Body of pancreas (tissue), 4 donors: ENCODE results near the gene UBE2E3.

Source experiments
- CTCF ChIP-seq, 7 experiments: fragments of 450-650 bp in 4 of 7; fragments of 200-600 bp in 3 of 7; sonication (generic) in 3 of 7; IDR thresholded peaks; one replicate each; pipeline ENCODE4 v1.5.1; 2016 to 2019; ENCODE audit warnings: antibody characterized with exemption in 7 of 7
- POLR2A ChIP-seq, 3 donors: fragments of 450-650 bp; IDR thresholded peaks; one replicate each; pipeline ENCODE4 v1.6.1; 2016; ENCODE audit warnings: antibody characterized with exemption in 3 of 3, mild to moderate bottlenecking in 2 of 3

GRCh38 chr2:180978903-180979748 is 1.3 kb upstream of the UBE2E3 start:
- no peak for TF ChIP-seq CTCF (IDR thresholded peaks at IDR 0.05)
- no peak for TF ChIP-seq POLR2A (IDR thresholded peaks at IDR 0.05)
